HepG2 (cell line): ENCODE measurements around the gene CA11. TPM values are rescaled to one million over a fixed set of nuclear protein-coding genes. Genes with fewer than 3 reads are reported as not detected.

Experiments used
- CEBPG ChIP-seq: IDR thresholded peaks from 2 replicates; pipeline ENCODE4 v1.6.1; 2016
- ERF ChIP-seq: IDR thresholded peaks from 2 replicates; pipeline ENCODE4 v1.6.1; 2018; ENCODE audit warnings: missing biosample characterization, missing genetic modification reagents
- EZH2 ChIP-seq: conservative IDR thresholded peaks from 2 replicates; pipeline ENCODE4 v1.6.1; 2012; ENCODE audit warnings: mild to moderate bottlenecking, low read depth, low read length, moderate library complexity
- HDAC2 ChIP-seq: sonication (generic); formaldehyde crosslinking; IDR thresholded peaks from 2 replicates; pipeline ENCODE4 v1.4.0; 2020; ENCODE audit warnings: missing genetic modification reagents
- HIVEP1 ChIP-seq: sonication (generic); formaldehyde crosslinking; IDR thresholded peaks from 2 replicates; pipeline ENCODE4 v1.4.0; 2020; ENCODE audit warnings: mild to moderate bottlenecking, missing genetic modification reagents
- MTA1 ChIP-seq: sonication (generic); formaldehyde crosslinking; IDR thresholded peaks from 2 replicates; pipeline ENCODE4 v1.4.0; 2020; ENCODE audit warnings: missing genetic modification reagents, mild to moderate bottlenecking, borderline replicate concordance
- ZFYVE20 ChIP-seq: sonication (generic); formaldehyde crosslinking; IDR thresholded peaks from 2 replicates; pipeline ENCODE4 v1.8.0; 2023; ENCODE audit warnings: low read depth, mild to moderate bottlenecking, moderate library complexity, missing genetic modification reagents, borderline replicate concordance
- ZNF589 ChIP-seq: sonication (generic); formaldehyde crosslinking; conservative IDR thresholded peaks from 2 replicates; pipeline ENCODE4 v1.8.0; 2022; ENCODE audit warnings: mild to moderate bottlenecking, moderate library complexity, missing genetic modification reagents
- polyA plus RNA-seq, 8 experiments: library from polyadenylated mRNA; depleted of rRNA in 3 of 8; stranded (reverse) in 7 of 8; unstranded in 1 of 8; fragments of >200 nt; fragmentation: Illumina TruSeq in 4 of 8; extraction: Trizol in 4 of 8; gene quantifications; 2 replicates each; pipeline versions ENCODE4 v1.2.1 to v1.2.3, GENCODE V29; 2011 to 2016; ENCODE audit warnings: low read depth in 4 of 8, missing spikeins in 1 of 8, mixed read lengths in 1 of 8; ENCODE audit not compliant: insufficient read depth in 1 of 8
- total RNA-seq, 5 experiments: library from RNA; depleted of rRNA; stranded (reverse); fragments of >200 nt; fragmentation: Illumina TruSeq; extraction: Trizol; gene quantifications; 2 replicates each; pipeline ENCODE4 v1.2.3, GENCODE V29; 2016; ENCODE audit warnings: low read depth in 1 of 5
- TF ChIP-seq, protein P1 (sequence below): sonication (generic); formaldehyde crosslinking; conservative IDR thresholded peaks from 2 replicates; pipeline ENCODE4 v1.8.0; 2022; ENCODE audit warnings: mild to moderate bottlenecking, moderate library complexity, missing genetic modification reagents
- TF ChIP-seq, protein P2 (sequence below): sonication (generic); formaldehyde crosslinking; IDR thresholded peaks from 2 replicates; pipeline ENCODE4 v1.4.0; 2020; ENCODE audit warnings: mild to moderate bottlenecking, missing genetic modification reagents
- TF ChIP-seq, protein P3 (sequence below): sonication (generic); formaldehyde crosslinking; IDR thresholded peaks from 2 replicates; pipeline ENCODE4 v1.4.0; 2020; ENCODE audit warnings: missing genetic modification reagents
- TF ChIP-seq, protein P4 (sequence below): IDR thresholded peaks from 2 replicates; pipeline ENCODE4 v1.6.1; 2012; ENCODE audit warnings: inconsistent platforms
- TF ChIP-seq, protein P5 (sequence below): sonication (generic); formaldehyde crosslinking; IDR thresholded peaks from 2 replicates; pipeline ENCODE4 v1.4.0; 2020; ENCODE audit warnings: mild to moderate bottlenecking, missing genetic modification reagents

Gene CA11
- total and polyA plus RNA-seq, 2 of the 13 experiments (the other 11 are each of a cell fraction or from before 2014, with no cell fraction given): 0.41 to 0.58 TPM

DNA sequence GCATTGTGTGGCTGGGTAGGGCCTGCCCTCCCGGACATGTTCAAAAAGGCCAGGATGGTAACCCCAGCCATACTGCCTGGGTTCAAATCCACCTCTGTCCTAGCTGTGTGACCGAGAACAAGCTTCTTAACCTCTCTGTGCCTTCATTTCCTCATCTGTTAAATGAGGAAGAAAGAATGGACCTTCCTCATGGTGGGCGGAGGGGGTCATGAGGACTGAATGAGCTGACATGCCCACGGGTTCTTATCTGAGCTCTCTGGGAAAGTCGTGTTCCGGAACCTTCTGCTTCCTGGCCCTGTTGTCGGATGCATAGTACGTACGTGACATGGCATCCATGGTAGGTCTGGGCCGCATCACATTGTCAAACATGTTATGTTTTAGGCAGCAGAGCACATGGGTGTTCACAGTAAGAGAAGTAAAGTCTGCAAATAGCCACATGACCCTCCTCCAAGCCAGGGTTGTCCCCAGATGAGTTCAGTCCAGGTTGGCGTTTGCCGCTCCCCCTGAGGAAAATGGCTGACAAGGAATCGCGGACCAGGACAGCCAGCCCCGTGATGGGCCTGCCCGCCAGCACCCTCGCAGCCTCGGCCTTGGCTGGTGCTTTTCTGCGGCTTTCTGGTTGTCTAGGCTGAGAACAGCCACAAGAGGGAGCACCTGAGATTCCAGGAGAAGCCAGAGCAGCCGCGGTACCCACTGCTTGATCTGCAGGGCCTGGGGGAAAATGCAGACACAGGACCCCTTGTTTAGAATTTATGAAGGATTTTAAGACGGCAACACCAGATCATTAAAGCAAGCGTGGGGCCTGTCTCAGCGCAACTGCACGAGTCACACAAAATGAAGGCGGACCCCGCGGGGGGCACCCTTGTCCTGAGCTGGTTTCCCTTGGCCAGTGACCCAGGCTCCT is 29.2 kb upstream of the CA11 start (continued):
- TF ChIP-seq, protein P1, sequence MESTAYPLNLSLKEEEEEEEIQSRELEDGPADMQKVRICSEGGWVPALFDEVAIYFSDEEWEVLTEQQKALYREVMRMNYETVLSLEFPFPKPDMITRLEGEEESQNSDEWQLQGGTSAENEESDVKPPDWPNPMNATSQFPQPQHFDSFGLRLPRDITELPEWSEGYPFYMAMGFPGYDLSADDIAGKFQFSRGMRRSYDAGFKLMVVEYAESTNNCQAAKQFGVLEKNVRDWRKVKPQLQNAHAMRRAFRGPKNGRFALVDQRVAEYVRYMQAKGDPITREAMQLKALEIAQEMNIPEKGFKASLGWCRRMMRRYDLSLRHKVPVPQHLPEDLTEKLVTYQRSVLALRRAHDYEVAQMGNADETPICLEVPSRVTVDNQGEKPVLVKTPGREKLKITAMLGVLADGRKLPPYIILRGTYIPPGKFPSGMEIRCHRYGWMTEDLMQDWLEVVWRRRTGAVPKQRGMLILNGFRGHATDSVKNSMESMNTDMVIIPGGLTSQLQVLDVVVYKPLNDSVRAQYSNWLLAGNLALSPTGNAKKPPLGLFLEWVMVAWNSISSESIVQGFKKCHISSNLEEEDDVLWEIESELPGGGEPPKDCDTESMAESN: 0 out of 2 replicates have a peak, but pooled peaks have one; percentile 23
- TF ChIP-seq, protein P2, sequence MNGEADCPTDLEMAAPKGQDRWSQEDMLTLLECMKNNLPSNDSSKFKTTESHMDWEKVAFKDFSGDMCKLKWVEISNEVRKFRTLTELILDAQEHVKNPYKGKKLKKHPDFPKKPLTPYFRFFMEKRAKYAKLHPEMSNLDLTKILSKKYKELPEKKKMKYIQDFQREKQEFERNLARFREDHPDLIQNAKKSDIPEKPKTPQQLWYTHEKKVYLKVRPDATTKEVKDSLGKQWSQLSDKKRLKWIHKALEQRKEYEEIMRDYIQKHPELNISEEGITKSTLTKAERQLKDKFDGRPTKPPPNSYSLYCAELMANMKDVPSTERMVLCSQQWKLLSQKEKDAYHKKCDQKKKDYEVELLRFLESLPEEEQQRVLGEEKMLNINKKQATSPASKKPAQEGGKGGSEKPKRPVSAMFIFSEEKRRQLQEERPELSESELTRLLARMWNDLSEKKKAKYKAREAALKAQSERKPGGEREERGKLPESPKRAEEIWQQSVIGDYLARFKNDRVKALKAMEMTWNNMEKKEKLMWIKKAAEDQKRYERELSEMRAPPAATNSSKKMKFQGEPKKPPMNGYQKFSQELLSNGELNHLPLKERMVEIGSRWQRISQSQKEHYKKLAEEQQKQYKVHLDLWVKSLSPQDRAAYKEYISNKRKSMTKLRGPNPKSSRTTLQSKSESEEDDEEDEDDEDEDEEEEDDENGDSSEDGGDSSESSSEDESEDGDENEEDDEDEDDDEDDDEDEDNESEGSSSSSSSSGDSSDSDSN: peak; percentile 73
- TF ChIP-seq CEBPG (CRISPR knock-in tag) (no peak), MTA1 (no peak), HIVEP1 (CRISPR knock-in tag) (0 out of 2 replicates have a peak, but pooled peaks have one; percentile 54), EZH2 (no peak), ZNF589 (no peak), HDAC2 (CRISPR knock-in tag) (no peak), ZFYVE20 (CRISPR knock-in tag) (no peak), ERF (CRISPR knock-in tag) (peak; percentile 26; the same call in 1 of the 2 replicates)
- TF ChIP-seq, protein P3, sequence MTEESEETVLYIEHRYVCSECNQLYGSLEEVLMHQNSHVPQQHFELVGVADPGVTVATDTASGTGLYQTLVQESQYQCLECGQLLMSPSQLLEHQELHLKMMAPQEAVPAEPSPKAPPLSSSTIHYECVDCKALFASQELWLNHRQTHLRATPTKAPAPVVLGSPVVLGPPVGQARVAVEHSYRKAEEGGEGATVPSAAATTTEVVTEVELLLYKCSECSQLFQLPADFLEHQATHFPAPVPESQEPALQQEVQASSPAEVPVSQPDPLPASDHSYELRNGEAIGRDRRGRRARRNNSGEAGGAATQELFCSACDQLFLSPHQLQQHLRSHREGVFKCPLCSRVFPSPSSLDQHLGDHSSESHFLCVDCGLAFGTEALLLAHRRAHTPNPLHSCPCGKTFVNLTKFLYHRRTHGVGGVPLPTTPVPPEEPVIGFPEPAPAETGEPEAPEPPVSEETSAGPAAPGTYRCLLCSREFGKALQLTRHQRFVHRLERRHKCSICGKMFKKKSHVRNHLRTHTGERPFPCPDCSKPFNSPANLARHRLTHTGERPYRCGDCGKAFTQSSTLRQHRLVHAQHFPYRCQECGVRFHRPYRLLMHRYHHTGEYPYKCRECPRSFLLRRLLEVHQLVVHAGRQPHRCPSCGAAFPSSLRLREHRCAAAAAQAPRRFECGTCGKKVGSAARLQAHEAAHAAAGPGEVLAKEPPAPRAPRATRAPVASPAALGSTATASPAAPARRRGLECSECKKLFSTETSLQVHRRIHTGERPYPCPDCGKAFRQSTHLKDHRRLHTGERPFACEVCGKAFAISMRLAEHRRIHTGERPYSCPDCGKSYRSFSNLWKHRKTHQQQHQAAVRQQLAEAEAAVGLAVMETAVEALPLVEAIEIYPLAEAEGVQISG (CRISPR knock-in tag): peak; percentile 59
- TF ChIP-seq, protein P4, sequence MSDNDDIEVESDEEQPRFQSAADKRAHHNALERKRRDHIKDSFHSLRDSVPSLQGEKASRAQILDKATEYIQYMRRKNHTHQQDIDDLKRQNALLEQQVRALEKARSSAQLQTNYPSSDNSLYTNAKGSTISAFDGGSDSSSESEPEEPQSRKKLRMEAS: no peak
- TF ChIP-seq, protein P5, sequence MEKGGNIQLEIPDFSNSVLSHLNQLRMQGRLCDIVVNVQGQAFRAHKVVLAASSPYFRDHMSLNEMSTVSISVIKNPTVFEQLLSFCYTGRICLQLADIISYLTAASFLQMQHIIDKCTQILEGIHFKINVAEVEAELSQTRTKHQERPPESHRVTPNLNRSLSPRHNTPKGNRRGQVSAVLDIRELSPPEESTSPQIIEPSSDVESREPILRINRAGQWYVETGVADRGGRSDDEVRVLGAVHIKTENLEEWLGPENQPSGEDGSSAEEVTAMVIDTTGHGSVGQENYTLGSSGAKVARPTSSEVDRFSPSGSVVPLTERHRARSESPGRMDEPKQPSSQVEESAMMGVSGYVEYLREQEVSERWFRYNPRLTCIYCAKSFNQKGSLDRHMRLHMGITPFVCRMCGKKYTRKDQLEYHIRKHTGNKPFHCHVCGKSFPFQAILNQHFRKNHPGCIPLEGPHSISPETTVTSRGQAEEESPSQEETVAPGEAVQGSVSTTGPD (CRISPR knock-in tag): no peak
